ENCODE data around the gene ANKAR. TPM values are rescaled to one million over a fixed set of nuclear protein-coding genes. Genes with fewer than 3 reads are reported as not detected.
"Not testable (repeated sequence)": the region's sequence is repeated elsewhere in the genome, so short reads cannot be mapped to it uniquely, and the experiment has no call there.

Gene ANKAR
- total RNA-seq, 1 donor from 2014 or later: 0.75 TPM

DNA sequence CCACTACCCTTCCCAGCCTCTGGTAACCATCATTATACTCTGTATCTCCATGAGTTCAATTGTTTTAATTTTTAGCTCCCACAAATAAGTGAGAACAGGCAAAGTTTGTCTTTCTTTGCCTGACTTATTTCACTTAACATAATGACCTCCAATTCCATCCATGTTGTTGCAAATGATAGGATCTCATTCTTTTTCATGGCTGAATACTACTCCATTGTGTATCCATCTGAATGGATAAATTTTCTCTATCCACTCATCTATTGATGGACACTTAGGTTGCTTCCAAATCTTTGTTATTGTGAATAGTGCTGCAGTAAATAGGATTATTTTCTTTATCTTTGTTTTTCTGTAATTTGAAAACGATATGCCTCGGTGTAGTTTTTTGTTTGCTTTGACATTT, 26.2 kb downstream of the ANKAR start:
- Histone ChIP-seq H3K4me3 (no peak overlapping the region), H3K36me3 (peaks cover 0 to 10% of the 10 kb centered on the region in 2 donors), H3K9me3 (no peaks in the 10 kb centered on the region), H3K27me3 (no peaks in the 10 kb centered on the region), H3K4me1 (no peaks in the 10 kb centered on the region), H3K27ac (no peak overlapping the region)
- intact Hi-C loops (cut with DNase I): no loop called here
- DNase-seq (ENCODE audit: low spot score in 2 of 2): no peak
- TF ChIP-seq CTCF (IDR thresholded peaks at IDR 0.05): no peak

DNA sequence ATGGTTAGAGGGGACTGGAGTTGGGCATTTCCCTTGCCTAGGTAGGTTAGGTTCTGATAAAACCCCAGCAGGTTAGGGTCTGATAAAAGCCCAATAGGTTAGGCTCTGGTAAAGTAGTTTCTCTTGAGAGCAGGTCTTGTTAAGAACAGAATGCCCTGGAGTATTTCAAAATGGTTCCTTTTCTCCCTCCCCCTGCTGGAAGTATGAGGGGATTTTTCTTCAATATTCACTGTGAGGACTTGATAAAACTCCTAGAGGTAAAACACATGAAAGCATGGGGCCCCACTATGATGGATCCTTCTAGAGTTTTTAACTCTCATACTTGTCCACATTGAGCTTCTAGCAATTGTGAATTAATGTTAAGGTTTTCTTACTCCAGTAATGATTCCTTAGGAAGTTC, 27.6 kb downstream of the ANKAR start:
- intact Hi-C loops (cut with DNase I): no loop called here
- no peak for TF ChIP-seq CTCF (IDR thresholded peaks at IDR 0.05)
- Histone ChIP-seq H3K9me3 (no peaks in the 10 kb centered on the region), H3K4me1 (no peaks in the 10 kb centered on the region), H3K27ac (no peak overlapping the region), H3K36me3 (peaks cover 0 to 5% of the 10 kb centered on the region in 2 donors), H3K27me3 (no peaks in the 10 kb centered on the region), H3K4me3 (no peak overlapping the region)
- DNase-seq (ENCODE audit: low spot score in 2 of 2): no peak

DNA sequence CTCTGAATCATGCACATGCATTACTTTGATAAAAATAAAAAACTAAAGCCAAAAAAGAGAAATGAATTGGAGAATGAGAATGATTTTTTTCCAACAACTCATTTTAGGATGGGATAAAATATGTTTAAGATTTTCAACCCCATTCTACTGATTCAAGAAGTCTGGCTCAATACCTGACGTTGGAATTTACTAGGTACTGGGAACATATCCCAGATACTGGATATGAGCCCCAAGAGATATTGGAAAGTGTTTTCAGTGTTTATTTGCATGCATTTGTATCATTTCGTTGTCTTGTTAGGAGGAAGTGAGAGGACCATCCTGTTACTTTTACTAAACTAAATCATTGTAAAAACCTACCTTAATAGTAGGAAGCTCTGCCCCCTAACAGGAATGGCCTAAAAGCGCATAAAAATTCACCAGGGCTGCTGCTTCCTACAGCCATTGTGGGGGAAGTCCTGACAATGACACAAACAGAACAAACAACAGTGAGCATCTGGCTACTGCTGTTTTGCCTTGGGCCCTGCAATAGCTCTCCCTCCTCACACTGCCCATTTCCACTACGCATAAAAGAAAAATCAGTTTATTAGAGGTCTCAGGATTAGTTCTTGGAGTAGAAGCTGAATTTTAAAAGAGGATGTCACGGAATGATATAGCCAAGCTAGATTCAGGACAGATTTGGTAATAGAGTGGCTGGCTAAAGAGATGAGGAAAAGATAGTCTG, 35.2 kb downstream of the ANKAR start:
- Histone ChIP-seq H3K4me3 (no peak overlapping the region), H3K27me3 (no peaks in the 10 kb centered on the region), H3K9me3 (no peaks in the 10 kb centered on the region), H3K36me3 (peaks cover 4 to 15% of the 10 kb centered on the region in 2 donors), H3K27ac (no peak overlapping the region), H3K4me1 (no peaks in the 10 kb centered on the region)
- DNase-seq (ENCODE audit: low spot score in 2 of 2): no peak
- TF ChIP-seq CTCF (IDR thresholded peaks at IDR 0.05): no peak
- intact Hi-C loops (cut with DNase I): no loop called here

- DNase-seq (ENCODE audit: low spot score in 2 of 2); H3K36me3 ChIP-seq; H3K27ac ChIP-seq; H3K4me1 ChIP-seq; intact Hi-C loops (cut with DNase I); H3K4me3 ChIP-seq; H3K27me3 ChIP-seq; H3K9me3 ChIP-seq: not testable (repeated sequence)
Observed at GRCh38 chr2:189717593-189717992, 43.1 kb downstream of the ANKAR start.

GRCh38 chr2:189719571-189719970, 45.1 kb downstream of the ANKAR start:
- no peaks in the 10 kb centered on the region for H3K36me3 ChIP-seq
- no peaks in the 10 kb centered on the region for H3K27me3 ChIP-seq
- no peak overlapping the region for H3K27ac ChIP-seq
- no peaks in the 10 kb centered on the region for H3K4me1 ChIP-seq
- no peak for DNase-seq (ENCODE audit: low spot score in 2 of 2)
- no peak overlapping the region for H3K4me3 ChIP-seq
- TF ChIP-seq CTCF (IDR thresholded peaks at IDR 0.05): no peak
- peaks cover 0 to 3% of the 10 kb centered on the region in 2 donors for H3K9me3 ChIP-seq
- intact Hi-C loops (cut with DNase I): no loop called here

- intact Hi-C loops (cut with DNase I): no loop called here
- H3K36me3 ChIP-seq: no peaks in the 10 kb centered on the region
- TF ChIP-seq CTCF (IDR thresholded peaks at IDR 0.05): no peak
- no peak for DNase-seq (ENCODE audit: low spot score in 2 of 2)
- no peak overlapping the region for H3K27ac ChIP-seq
- H3K9me3 ChIP-seq: no peaks in the 10 kb centered on the region
- H3K4me1 ChIP-seq: no peaks in the 10 kb centered on the region
- no peaks in the 10 kb centered on the region for H3K27me3 ChIP-seq
- no peak overlapping the region for H3K4me3 ChIP-seq
Observed at GRCh38 chr2:189723192-189723591, 48.7 kb downstream of the ANKAR start.

Other genes with a start within 250 kb of the ANKAR start
- gene WDR75, start 233.2 kb upstream of the ANKAR start, total RNA-seq: 5.3 TPM
- gene SLC40A1, start 93.9 kb upstream of the ANKAR start, total RNA-seq: 40.8 TPM
- 18.1 TPM for gene ASNSD1, start 13.2 kb upstream of the ANKAR start, total RNA-seq
- gene OSGEPL1, start 88.1 kb downstream of the ANKAR start, total RNA-seq: not detected
- gene ORMDL1, start 109.7 kb downstream of the ANKAR start, total RNA-seq: 68.6 TPM
- gene PMS1, start 109.8 kb downstream of the ANKAR start, total RNA-seq: 8.7 TPM